HG03097 (cell line): ENCODE data around the gene TMEM129.

Source experiments
- ATAC-seq: cut with Tn5 transposase; IDR thresholded peaks from one replicate; pipeline ENCODE4 v1.9.1; 2021; ENCODE audit not compliant: unreplicated experiment, low FRiP score

TMEM129 gene

DNA sequence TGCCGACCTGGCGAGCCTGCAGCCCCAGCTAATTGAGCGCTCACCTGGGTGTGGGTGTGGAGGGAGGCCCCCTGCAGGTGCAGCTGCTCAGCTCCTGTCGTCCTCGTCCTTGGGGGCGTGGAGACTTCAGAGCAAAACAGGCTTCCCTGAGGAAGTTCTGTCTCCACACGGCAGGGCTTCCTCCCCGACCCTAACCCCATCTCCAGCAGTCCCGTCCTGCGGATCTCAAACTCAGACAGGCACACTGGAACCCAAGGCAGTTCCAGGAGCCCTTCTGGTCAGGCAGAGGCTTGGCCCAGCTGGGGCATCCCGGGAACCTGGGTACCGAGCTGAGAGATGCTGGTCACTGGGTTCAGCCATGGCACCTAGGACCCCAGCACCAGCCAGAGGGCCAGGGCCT lies 24.6 kb upstream of the TMEM129 start:
- no peak for ATAC-seq

DNA sequence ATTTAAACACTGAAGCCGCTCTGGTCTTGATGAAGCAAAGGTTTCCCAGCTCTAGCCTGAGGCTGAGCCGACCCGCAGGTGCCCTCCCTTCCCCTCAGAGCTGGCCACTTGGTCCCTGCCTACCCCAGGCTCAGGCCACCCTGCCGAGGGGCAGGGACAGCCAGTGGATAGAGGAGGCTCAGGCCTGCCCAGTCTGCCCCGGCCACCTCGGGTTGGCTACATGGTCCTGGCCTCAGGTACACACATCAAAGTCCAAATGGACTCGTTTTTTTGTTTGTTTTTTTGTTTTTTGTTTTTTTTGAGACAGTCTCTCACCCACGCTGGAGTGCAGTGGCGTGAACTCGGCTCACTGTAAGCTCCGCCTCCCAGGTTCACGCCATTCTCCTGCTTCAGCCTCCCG lies 24.0 kb upstream of the TMEM129 start:
- ATAC-seq, result no peak

DNA sequence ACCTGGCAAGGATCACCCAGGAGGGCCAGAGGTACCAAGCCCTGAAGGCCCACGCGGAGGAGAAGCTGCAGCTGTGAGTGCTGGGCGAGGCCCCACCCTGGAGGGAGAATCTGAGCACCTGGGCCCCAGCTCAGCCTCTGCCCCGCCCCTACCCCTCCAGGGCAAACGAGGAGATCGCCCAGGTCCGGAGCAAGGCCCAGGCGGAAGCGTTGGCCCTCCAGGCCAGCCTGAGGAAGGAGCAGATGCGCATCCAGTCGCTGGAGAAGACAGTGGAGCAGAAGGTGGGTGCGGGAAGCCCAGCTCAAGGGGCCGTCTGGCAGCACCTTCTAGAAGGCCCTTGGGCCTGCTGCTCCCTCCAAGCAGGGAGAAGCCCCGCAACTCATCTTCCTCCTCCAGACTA lies 23.4 kb upstream of the TMEM129 start:
- no peak for ATAC-seq

DNA sequence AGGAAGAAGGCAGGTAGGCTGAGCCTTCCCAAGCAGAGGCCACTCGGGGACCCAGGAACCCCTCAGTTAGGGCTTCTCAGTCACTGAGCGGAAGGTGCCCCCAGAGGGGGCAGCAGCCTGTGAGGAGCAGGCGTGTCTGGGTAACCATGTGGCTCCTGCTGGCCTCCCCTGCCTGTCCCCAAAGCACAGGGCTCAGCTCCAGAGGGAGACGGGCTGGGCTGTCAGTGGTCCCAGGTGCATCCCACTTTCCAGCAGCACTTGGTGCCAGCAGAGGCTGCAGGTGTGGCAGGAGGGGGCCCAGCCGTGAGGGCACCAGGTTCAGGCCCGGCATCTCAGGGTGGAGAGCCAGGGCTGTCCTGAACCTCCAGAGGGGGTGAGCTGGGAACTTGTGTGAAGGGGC lies 22.9 kb upstream of the TMEM129 start:
- ATAC-seq, result no peak

DNA sequence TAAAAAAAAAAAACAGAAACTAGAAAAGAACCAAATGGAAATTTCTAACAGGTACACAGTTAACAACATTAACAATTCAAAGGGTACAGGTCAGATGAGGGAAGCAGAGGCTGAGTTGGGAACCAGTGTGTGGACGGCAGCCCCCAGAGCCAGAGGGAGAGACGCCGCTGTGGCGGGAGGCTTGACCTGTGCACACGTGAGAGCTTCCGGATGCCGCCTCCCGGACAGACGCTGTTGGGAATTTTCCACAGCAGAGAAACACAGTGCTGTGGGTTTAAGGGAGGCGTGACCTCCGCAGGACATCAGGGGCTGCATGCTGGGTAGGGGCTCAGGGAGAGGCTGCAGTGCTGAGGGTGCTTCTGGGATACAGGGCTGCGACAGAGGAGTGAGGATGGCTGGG lies 22.4 kb upstream of the TMEM129 start:
- ATAC-seq, result no peak

DNA sequence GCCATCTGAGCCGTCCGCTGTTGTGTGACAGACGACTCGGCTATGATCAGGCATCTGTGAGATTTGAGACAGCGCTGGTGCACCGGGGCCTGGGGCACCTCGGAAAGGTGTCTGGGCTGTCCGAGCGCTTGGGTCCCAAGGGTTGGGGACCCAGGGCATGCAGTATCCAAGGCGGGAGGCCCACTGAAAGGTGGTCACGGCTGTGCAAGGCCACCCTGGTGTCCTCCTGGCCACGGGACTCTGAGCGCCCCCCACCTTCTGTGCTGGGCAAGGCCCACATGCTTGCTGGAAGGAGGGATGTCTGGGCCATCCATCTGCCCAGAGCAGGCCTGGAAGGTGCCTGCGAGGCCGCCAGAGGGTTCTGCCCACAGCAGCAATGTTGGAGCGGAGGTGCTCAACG lies 20.1 kb upstream of the TMEM129 start:
- ATAC-seq, result no peak

DNA sequence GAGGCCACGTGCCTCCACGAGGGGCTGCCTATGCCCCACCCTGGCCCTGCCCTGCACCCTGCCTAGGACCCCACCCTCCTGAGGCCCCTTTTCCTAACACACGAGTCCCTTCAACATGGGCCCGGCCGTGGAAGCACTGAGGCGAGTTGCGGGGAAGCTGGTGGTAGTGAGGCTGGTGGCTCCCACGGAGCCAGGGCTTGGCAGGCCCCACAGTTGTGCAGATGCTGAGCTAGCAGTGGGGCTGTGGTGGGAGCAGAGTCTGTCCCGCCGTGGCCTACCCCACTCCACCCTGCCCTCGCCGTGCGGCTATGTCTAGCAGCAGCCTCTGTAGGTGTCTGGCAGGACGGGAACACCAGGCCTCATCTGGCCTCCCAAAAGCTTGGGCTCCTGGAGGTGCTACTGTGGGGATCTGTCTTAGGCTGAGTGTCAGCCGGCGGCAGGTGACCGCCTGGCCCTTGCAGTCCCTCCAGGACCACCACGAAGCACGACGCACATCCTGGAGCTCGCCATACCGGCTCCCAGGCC lies 19.0 kb upstream of the TMEM129 start:
- no peak for ATAC-seq

DNA sequence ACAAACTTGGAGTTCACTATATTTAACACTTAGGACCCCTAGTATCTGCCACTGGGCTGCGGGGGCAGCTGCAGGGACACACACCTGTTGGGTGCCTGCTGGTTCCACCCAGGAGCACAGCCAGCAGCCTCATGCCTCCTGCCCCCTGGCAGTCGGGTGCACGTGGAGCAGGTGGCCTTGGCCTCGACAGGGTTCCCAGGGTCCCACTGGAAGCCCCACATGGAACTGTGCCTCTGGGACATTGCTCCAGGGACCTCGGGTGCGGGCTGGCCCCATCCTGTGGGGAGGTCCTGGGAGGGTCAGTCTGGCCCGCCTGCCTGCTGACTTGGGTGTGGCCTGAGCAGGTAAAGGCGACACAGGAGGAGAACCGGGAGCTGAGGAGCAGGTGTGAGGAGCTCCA lies 18.2 kb upstream of the TMEM129 start:
- no peak for ATAC-seq

DNA sequence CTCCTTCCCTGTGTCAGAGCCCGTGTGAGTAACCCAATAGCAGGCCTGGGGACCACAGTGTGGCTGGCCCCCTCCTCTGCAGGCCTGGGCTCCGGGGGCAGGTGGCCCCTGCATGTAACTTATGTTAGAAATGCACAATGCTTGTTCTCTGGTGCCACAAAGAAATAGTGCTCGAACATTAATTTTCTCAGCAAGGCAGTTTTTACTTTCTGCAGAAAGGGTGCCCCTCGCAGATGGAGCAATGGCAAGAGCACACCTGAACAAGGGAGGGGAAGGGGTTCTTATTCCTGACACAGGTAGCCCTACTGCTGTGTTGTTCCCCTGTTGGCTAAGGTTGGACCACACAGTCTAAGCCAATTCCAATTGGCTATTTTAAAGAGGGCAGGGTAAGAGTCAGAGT lies 17.3 kb upstream of the TMEM129 start:
- no peak for ATAC-seq

DNA sequence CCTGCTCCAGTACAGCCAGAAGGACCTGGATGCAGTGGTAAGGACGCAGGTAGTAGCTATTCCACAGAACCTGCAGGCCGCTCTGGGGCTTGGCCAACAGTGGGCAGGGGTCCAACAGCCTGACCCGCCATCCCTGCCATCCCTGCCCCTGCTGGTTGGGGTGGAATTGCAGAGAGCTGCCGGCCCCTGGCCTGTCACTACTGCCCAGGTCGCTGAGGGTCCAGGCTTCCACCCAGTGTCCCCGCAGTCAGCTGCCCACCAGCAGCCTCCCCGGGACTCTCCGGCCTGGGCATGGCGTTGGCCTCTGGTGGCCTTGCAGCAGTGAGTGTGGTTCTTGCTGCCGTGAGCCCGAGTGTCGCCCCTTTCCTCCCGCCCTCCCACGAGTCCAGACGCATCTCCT lies 16.5 kb upstream of the TMEM129 start:
- no peak for ATAC-seq

DNA sequence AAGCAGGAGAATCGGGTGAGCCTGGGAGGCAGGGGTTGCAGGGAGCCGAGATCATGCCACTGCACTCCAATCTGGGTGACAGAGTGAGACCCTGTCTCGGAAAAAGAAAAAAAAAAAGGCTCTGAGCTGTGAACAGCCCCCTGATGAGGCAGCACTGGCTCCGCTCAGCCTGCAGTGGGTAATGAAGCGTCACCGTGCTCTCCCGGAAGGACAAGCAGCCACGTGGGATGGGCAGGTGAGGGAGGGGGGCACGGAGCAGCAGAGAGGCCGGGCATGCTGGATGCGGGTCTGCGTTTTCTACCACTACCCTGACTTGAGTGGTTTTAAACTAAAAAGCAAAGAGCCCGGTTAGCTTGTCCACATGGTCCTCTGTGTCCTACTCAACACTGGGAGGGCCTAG lies 15.7 kb upstream of the TMEM129 start:
- ATAC-seq, result no peak

DNA sequence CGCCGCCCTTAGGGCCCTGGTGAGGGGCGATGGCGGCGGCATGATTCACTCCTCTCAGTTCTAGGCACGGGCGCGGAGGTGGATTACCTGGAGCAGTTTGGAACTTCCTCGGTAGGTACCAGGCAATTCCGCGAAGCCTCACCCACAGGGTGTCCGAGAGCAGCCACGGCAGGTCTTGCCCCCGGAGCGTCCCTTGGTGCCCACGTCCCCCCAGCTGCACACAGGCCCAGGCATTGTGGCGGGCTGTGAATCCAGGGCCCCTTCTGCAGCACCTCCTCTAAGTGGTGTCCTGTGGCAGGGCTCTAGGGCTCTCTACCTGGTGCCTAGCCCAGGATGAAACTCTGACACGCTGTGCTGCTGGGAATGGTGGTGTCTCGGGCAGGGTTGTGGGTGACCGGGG lies 14.1 kb upstream of the TMEM129 start:
- no peak for ATAC-seq

DNA sequence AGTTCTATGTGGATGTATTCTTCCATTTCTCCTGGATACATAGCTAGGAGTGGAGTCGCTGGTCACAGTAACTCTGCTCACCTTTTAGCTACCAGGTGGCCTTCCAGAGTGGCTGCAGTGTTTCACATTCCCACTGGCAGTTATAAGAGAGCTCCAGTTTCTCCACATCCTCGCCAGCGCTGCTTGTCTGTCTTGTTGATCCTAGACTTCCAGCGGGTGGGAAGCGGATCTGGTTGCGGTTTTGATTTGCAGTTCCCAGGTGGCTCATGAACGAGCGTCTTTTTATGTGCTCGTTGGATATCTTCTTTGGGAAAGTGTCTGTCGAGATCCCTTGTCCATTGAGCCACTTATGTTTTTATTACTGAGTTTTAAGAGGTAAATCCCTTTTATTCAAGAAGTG lies 11.8 kb upstream of the TMEM129 start:
- ATAC-seq, result no peak

DNA sequence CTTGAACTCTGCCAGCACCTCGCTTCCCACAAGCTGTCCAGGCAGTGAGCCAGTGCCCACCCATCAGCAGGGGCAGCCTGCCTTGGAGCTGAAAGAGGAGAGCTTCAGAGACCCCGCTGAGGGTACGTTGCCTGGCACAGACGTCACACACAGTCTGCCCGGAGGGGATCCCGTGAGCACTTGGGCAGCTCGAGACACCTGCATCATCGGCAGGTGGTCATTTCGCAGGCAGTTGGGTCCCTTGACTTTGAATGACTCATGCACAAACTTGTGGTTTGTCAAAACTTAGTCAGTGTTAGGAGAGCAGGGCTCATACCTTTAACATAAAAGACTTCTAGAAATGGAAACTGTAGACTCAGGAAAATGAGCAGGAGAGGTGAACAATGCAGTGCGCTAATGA lies 10.1 kb upstream of the TMEM129 start:
- no peak for ATAC-seq

DNA sequence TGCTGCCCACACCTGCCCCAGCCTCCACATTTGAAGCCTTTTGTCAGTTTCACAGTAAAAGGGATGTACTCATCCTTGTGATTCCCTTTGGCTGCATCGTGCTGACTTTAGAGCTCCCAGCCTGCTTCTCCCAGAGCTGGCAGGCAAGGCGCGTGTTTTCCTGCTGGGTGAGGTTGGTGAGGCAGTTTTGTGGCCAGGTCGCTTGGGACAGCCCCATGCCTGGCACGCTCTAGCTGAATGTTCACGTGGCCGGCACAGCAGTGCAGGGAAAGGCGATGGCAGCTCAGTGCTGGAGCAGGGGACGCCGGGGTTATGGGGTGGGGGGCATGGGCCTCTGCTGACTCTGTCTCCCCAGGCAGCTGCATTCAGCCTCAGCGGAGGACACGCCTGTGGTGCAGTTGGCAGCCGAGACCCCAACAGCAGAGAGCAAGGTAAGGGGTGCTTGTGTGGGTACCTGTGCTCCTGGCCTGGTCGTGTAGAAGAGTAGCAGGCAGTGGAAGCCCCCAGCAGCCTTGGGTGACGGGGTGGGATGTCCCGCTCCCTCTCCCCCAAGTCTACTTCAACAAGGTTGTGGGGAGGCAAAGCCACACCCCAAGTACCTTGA lies 9.5 kb upstream of the TMEM129 start:
- no peak for ATAC-seq

DNA sequence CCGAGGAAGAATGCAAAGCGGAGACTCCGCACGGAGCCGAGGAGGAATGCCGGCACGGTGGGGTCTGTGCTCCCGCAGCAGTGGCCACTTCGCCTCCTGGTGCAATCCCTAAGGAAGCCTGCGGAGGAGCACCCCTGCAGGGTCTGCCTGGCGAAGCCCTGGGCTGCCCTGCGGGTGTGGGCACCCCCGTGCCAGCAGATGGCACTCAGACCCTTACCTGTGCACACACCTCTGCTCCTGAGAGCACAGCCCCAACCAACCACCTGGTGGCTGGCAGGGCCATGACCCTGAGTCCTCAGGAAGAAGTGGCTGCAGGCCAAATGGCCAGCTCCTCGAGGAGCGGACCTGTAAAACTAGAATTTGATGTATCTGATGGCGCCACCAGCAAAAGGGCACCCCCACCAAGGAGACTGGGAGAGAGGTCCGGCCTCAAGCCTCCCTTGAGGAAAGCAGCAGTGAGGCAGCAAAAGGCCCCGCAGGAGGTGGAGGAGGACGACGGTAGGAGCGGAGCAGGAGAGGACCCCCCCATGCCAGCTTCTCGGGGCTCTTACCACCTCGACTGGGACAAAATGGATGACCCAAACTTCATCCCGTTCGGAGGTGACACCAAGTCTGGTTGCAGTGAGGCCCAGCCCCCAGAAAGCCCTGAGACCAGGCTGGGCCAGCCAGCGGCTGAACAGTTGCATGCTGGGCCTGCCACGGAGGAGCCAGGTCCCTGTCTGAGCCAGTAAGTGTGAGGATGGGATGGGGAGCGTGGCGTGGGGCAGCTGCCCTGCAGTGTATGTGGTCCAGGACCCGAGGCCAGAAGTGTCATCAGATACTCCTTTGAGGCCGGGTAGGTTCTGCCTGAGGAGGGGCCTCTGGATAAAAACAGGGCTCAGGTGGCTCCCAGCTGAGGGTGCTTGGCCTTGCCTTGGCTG lies 7.2 kb upstream of the TMEM129 start:
- no peak for ATAC-seq

DNA sequence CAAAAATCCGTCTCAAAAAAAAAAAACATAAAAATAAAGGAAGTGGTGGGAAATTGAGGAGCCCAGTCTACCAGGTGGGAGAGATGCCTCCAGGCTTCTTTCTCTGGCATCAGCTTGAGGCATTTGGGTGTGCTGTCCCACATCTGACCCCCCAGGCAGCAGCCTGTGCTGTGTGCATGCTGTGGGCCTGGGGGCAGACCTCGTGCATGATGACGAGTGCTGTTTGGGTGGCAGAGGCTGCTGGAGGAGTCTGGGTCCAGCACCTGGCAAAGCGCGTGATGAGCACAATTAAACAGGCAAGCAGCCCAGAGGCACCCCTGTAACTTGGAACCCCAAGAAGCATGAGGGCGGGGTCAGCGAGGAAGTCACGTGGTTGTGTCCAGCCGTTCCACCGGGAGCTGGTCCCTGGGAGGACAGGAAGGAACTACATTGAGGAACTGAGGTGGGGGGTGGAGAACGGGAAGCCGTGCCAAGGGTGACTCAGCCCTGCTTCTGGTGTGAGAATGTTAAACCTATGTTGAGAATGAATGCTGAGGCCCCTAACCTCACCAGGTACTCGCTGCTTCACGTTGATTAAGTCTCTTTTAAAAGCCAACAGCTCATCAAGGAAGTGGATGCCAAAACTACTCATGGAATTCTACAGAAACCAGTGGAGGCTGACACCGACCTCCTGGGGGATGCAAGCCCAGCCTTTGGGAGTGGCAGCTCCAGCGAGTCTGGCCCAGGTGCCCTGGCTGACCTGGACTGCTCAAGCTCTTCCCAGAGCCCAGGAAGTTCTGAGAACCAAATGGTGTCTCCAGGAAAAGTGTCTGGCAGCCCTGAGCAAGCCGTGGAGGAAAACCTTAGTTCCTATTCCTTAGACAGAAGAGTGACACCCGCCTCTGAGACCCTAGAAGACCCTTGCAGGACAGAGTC lies 6.3 kb upstream of the TMEM129 start:
- no peak for ATAC-seq

DNA sequence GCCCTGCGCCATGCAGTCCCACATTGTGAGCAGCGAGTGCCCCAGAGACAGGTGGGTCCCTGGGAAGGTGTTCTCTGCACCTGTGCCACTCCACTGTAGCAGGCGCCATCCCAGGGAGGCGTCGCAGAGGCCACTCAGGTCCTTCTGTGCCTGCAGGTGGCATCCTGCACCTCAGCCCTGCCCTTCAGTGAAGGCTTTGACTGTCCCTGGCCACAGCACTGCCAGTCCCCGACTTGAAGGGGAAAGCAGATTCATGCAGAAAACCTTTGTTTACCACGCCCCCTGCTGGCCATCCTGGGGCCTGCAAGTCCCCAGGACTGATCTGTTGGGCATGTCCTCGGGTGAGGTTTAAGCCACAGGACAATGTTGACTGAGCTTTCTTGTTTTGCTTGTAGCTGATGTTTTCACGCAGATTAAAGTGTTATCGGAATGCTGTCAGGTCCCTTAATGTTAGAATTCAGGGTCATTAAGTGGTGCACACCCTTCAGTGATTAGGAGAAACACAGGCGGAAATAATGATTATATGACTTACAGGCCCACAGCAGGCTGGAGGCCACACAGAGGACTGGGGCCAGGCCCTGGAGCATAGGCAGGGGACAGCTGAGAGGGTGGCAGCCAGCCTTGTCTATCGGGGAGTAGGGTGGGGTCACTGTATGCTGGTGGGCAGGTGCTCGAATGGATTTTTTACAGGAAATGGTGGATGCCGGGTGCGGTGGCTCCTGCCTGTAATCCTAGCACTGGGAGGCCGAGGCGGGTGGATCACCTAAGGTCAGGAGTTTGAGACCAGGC lies 5.2 kb upstream of the TMEM129 start:
- ATAC-seq, result no peak

DNA sequence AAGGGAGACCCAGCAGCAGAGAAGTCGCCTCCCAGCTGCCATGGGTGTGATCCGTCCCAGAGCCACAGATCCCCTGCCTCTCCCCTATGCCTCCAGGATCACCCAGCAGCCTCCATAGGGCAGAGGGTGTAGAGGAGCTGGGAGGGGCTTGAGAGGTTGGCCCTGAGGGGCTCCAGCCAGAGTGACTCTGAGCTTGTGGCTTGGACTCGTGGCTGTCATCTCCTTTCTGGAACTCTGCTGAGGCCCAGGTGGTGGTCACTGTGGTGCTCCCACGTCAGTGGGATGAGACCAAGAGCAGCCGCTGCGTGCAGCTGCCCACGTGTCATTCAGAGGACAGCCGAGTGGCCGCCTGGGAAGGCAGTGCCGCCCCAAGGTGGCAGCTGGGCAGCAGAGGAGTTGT lies 4.4 kb upstream of the TMEM129 start:
- no peak for ATAC-seq

DNA sequence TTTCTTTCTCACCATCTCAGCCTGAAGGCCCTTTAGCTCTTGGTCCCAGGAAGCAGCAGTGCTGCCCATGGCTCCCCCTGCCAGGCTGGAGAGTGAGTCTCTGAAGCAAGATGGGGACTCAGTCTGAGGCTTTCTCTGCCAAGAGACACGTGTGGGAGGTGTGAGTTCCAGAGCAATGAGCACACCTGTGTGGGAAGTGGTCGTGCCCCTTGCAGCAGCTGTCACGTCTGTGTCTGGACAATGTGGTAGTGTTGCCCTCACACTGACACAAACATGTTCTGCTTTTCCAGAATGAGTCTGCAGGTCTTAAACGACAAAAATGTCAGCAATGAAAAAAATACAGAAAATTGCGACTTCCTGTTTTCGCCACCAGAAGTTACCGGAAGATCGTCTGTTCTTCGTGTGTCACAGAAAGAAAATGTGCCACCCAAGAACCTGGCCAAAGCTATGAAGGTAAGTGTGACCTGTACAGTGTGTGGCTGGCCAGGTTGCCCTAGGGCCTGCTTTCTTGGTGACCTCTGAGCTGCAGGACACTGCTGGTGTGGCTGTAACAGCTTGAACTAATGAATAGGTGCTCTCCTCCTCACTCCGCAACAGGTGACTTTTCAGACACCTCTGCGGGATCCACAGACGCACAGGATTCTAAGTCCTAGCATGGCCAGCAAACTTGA lies 2.1 kb upstream of the TMEM129 start:
- no peak for ATAC-seq
